ENCODE measurements around the gene QPCT.

DNA sequence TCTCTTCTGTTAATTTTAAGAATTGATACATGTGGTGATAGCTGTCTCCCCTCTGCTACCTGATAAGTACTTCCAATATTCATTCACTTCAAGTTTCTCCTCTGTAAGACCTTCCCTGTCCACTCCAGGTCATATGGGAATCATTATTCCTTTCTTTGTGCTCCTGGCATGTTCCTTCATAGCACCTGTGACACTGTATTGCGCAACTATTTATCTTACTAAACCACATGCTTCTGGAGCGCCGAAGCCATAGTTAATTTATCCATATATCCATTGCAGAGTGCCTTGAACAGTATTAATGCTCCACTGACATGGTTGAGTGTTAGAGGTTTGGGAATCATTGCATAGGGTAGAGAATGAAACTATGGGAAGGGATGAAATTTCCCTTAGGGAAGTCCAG, 11.9 kb upstream of the QPCT start:
- TF ChIP-seq, protein P1, sequence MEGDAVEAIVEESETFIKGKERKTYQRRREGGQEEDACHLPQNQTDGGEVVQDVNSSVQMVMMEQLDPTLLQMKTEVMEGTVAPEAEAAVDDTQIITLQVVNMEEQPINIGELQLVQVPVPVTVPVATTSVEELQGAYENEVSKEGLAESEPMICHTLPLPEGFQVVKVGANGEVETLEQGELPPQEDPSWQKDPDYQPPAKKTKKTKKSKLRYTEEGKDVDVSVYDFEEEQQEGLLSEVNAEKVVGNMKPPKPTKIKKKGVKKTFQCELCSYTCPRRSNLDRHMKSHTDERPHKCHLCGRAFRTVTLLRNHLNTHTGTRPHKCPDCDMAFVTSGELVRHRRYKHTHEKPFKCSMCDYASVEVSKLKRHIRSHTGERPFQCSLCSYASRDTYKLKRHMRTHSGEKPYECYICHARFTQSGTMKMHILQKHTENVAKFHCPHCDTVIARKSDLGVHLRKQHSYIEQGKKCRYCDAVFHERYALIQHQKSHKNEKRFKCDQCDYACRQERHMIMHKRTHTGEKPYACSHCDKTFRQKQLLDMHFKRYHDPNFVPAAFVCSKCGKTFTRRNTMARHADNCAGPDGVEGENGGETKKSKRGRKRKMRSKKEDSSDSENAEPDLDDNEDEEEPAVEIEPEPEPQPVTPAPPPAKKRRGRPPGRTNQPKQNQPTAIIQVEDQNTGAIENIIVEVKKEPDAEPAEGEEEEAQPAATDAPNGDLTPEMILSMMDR (IDR thresholded peaks at IDR 0.05; ENCODE audit: poor library complexity) = no peak
- TF ChIP-seq EZH2phosphoT487 (IDR thresholded peaks at IDR 0.05; ENCODE audit: low read depth, severe bottlenecking, unreplicated experiment) = no peak

Data from hepatocyte (in vitro differentiated cells).